Activated T-cell treated with anti-CD3 and anti-CD28 coated beads, Interleukin-2, amount 50 U/mL, for 24 hours (primary cell): ENCODE measurements around the gene PTCD2.
"Not testable (repeated sequence)": the region's sequence is repeated elsewhere in the genome, so short reads cannot be mapped to it uniquely, and the experiment has no call there.

Experiments
- DNase-seq: peaks from one replicate; pipeline ENCODE4 v3.0.0-alpha.2; 2020
- H3K27ac Mint-ChIP-seq: 2 replicates; pipeline ENCODE4 v1.8.0; 2020; ENCODE audit warnings: mild to moderate bottlenecking, mixed read lengths
- H3K27me3 Mint-ChIP-seq: 2 replicates; pipeline ENCODE4 v1.8.0; 2020; ENCODE audit warnings: mixed read lengths
- H3K36me3 Mint-ChIP-seq: 2 replicates; pipeline ENCODE4 v1.8.0; 2020; ENCODE audit warnings: low read depth, mixed read lengths
- H3K4me1 Mint-ChIP-seq: 2 replicates; pipeline ENCODE4 v1.8.0; 2020; ENCODE audit warnings: low read depth, mixed read lengths
- H3K4me3 Mint-ChIP-seq: 2 replicates; pipeline ENCODE4 v1.8.0; 2020; ENCODE audit warnings: mild to moderate bottlenecking, moderate library complexity, mixed read lengths
- H3K9me3 Mint-ChIP-seq: 2 replicates; pipeline ENCODE4 v1.8.0; 2020; ENCODE audit warnings: mixed read lengths

Gene PTCD2

DNA sequence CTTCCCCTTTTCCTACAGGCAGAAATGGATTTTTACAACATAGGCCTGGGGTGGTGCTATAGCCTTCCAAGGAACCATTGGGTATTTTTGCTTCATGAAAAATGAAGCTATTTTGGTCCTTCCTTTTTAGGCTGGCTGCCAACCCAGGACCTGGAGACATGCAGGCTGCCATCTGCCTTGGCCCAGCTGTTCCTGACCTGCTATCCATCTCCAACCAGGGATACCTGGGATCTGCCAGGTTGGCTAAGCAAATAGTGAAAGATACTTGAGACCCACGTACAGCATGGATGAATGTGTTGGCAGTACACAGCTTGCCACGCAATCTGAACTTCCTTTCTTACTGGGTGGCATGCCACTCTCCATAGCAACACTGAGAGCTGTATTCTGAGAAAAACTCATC is 31.2 kb upstream of the PTCD2 start:
- peaks cover 92% of the 10 kb centered on the region for H3K36me3 Mint-ChIP-seq
- no peak for DNase-seq
- H3K9me3 Mint-ChIP-seq, result no peaks in the 10 kb centered on the region
- H3K27me3 Mint-ChIP-seq, result no peaks in the 10 kb centered on the region
- H3K27ac Mint-ChIP-seq, result no peak overlapping the region
- no peak overlapping the region for H3K4me3 Mint-ChIP-seq
- H3K4me1 Mint-ChIP-seq, result no peaks in the 10 kb centered on the region

DNA sequence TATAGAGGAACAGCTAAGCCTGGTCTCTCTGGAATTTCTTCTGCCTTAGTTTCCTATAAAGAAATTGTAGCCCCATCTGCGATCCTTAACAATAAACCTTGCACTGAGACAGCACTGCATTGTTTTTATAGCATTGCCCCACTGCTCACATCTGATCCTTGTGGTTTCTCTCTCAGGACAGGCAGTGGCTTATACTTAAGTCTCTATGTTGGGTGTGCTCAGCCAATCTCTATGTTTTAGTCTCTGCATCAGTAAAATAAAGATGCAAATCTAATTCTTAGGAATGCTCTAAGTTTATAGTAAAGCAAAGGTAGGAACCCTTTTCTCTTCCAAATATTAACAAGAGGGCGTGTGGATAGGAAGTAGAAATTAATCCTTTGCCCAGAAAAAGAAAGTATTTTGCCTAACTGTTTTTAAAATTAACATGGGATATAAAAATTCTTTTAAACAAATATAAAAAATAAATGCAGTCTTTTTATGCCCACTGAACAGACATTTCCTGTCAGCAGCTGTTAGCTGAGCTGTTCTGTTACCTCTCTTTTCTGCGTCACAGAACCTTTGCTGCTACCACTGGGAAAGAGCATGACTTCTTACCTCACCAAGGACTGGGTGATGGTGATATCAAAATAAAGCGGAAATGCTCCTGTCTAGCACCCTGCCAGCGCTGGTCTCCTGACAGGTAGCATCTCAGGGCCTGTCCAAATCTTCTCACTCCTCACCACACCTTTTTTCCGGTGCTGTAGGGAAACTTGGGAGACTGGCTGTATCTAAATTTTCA is 29.6 kb upstream of the PTCD2 start:
- peaks cover 5% of the 10 kb centered on the region for H3K4me1 Mint-ChIP-seq
- no peak overlapping the region for H3K4me3 Mint-ChIP-seq
- H3K27ac Mint-ChIP-seq, result no peak overlapping the region
- no peaks in the 10 kb centered on the region for H3K27me3 Mint-ChIP-seq
- DNase-seq, result no peak
- H3K9me3 Mint-ChIP-seq, result no peaks in the 10 kb centered on the region
- H3K36me3 Mint-ChIP-seq, result peaks cover 93% of the 10 kb centered on the region

DNA sequence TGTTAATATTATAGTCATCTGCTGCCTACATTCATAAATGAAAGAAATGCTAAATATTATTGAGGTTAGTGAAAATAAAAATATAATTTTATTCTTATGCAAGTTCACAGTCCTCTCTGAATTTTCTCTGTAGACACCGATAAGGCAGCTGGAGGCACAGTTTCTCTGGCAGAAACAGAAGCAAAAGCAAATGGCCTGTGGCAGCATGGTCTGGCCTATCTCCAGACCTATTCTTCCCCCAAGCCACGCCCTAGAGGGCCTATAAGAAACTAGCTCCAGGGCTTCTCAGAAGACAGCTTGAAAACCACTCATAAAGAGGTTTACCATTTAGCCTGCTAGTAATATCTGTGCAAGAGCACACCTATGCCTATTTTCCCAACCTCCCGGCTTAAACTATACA is 28.6 kb upstream of the PTCD2 start:
- no peaks in the 10 kb centered on the region for H3K27me3 Mint-ChIP-seq
- no peak for DNase-seq
- peaks cover 94% of the 10 kb centered on the region for H3K36me3 Mint-ChIP-seq
- peaks cover 5% of the 10 kb centered on the region for H3K4me1 Mint-ChIP-seq
- H3K4me3 Mint-ChIP-seq, result no peak overlapping the region
- H3K9me3 Mint-ChIP-seq, result no peaks in the 10 kb centered on the region
- no peak overlapping the region for H3K27ac Mint-ChIP-seq

DNA sequence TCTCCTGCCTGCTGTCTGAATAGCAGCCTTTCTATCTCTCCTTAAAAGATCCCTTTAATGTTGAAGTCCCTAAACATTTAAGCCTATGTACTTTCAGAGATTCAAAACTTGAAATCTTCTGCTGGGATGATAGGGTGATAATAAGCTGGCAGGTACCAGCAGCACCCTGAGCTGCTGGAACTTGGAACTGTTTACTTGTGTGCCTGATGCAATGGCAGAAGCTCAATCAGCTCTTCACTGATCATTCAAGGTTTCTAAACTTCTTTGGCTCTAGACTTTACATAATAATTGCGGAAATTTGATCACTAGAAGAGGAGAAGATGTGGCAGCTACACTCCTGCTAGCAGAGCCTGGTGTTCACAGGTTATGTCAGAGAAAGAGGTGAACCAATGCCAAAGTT is 27.8 kb upstream of the PTCD2 start:
- Mint-ChIP-seq H3K36me3 (peaks cover 93% of the 10 kb centered on the region), H3K27ac (no peak overlapping the region), H3K4me1 (peaks cover 7% of the 10 kb centered on the region), H3K27me3 (no peaks in the 10 kb centered on the region), H3K4me3 (no peak overlapping the region), H3K9me3 (no peaks in the 10 kb centered on the region)
- DNase-seq, result no peak

DNA sequence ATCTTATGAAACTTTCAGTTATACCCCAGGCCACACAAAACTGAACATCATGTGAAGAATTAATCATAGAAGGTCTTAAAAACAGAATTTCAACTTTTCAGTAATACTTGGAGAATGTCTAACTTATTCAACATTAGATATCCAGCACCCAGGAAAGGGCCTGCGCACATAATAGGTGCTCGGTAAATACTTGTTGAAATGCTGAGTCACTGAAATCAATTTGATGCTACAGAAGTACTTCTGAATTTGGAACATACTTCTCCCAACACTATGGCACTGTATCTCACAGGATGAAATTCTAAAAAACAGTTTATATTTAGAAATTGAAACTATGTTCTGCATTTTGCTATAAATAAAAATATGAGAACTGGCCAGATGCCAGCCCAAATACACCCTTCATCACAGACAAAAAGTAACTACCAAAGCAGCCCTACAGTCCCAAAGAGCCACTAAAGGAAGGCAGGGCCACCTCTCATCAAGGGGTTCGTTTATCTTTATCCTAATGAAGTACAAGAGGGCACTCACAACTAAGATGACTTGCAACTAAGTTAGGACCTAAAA is 26.6 kb upstream of the PTCD2 start:
- H3K4me3 Mint-ChIP-seq, result no peak overlapping the region
- H3K36me3 Mint-ChIP-seq, result peaks cover 91% of the 10 kb centered on the region

DNA sequence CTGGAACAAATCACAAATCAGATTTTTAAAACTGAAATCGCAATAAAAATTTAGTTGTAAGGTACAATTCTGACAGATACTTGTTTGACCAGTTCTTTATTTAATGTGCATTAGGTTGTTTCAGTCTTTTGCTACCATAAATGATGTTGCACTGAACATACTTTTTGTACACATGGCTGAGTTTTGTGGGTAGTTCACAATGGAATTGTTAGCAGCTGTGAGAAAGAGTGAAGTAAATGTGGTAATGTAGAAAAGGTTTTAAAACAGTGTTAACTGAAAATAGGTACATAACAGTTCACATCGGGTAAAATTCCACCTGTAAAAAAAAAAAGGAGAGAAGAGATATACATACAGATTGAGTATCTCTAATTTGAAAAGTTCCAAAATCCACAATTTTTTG is 25.7 kb upstream of the PTCD2 start:
- Mint-ChIP-seq H3K27me3 (no peaks in the 10 kb centered on the region), H3K36me3 (peaks cover 91% of the 10 kb centered on the region), H3K27ac (no peak overlapping the region), H3K9me3 (no peaks in the 10 kb centered on the region), H3K4me1 (peaks cover 17% of the 10 kb centered on the region), H3K4me3 (no peak overlapping the region)
- no peak for DNase-seq

More for the DNA sequence above, 26.6 kb upstream of the PTCD2 start:
- peaks cover 12% of the 10 kb centered on the region for H3K4me1 Mint-ChIP-seq
- no peaks in the 10 kb centered on the region for H3K27me3 Mint-ChIP-seq
- no peaks in the 10 kb centered on the region for H3K9me3 Mint-ChIP-seq
- DNase-seq, result no peak
- no peak overlapping the region for H3K27ac Mint-ChIP-seq

DNA sequence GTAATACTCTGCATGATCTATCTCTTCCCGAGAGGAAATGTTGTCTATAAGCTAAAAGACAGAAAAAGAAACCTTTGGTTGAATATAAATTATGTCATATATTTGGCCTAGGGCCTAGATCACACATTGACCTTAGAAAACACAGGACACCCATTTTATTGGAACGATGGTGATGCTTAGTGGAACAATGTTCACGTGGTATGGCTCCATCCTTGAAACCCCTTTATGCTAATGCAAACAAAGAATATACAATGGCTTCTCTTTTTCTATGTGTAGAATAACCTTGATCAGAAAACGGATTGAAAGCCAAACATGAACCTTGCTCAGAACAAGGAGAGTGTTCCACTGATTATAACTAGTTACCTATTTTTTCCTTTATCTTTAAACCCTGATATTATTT is 24.6 kb upstream of the PTCD2 start:
- H3K36me3 Mint-ChIP-seq, result peaks cover 91% of the 10 kb centered on the region
- no peaks in the 10 kb centered on the region for H3K27me3 Mint-ChIP-seq
- no peaks in the 10 kb centered on the region for H3K9me3 Mint-ChIP-seq
- H3K4me3 Mint-ChIP-seq, result no peak overlapping the region
- no peak for DNase-seq
- peaks cover 27% of the 10 kb centered on the region for H3K4me1 Mint-ChIP-seq
- H3K27ac Mint-ChIP-seq, result no peak overlapping the region

DNA sequence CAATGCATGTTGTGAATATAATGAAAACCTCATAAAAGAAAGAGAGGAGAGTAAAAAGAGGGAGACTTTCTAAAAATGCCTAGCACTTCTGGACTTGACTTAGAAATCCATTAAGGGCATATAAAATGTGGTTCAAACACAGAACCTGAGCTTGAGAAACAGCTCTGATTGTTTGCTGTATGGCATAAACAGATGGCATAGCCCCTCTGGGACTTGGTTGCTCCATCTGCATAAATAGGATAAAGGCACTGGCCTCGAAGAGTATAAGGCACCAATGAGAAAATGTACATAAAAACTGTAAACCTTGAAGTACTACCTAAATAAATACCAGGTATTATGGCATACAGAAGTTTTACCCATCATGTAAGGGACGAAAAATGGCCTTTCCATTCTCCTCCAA is 23.9 kb upstream of the PTCD2 start:
- Mint-ChIP-seq H3K27me3 (no peaks in the 10 kb centered on the region), H3K4me1 (peaks cover 29% of the 10 kb centered on the region), H3K27ac (no peak overlapping the region), H3K4me3 (no peak overlapping the region), H3K36me3 (peaks cover 92% of the 10 kb centered on the region), H3K9me3 (no peaks in the 10 kb centered on the region)
- no peak for DNase-seq

DNA sequence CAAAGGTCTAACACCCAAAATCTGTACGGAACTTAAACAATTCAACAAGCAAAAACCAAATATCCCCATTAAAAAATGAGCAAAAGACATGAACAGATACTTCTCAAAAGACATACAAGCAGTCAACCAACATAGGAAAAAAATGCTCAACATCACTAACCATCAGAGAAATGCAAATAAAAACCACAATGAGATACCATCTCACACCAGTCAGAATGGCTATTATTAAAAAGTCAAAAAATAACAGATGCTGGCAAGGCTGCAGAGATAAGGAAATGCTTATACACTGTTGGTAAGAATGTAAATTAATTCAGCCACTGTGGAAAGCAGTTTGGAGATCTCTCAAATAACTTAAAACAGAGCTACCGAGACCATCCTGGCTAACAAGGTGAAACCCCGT is 22.0 kb upstream of the PTCD2 start:
- H3K27ac Mint-ChIP-seq, result peak overlapping the region; percentile 22
- H3K9me3 Mint-ChIP-seq, DNase-seq, H3K27me3 Mint-ChIP-seq, H3K4me3 Mint-ChIP-seq: not testable (repeated sequence)
- peaks cover 94% of the 10 kb centered on the region for H3K36me3 Mint-ChIP-seq
- peaks cover 37% of the 10 kb centered on the region for H3K4me1 Mint-ChIP-seq

DNA sequence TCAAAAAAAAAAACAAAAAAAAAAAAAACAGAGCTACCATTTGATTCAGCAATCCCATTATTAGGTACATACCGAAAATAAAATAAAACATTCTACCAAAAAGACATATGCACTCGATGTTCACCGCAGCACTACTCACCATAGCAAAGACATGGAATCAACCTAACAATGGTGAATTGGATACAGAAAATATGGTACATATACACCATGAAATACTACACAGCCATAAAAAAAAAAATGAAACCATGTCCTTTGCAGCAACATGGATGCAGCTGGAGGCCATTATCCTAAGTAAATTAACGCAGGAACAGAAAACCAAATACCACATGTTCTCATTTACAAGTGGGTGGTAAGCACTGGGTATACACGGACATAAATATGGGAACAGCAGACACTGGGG is 21.5 kb upstream of the PTCD2 start:
- H3K9me3 Mint-ChIP-seq, result no peaks in the 10 kb centered on the region
- H3K27ac Mint-ChIP-seq, result no peak overlapping the region
- no peaks in the 10 kb centered on the region for H3K27me3 Mint-ChIP-seq
- H3K36me3 Mint-ChIP-seq, result peaks cover 94% of the 10 kb centered on the region
- peaks cover 39% of the 10 kb centered on the region for H3K4me1 Mint-ChIP-seq
- DNase-seq, result no peak
- H3K4me3 Mint-ChIP-seq, result no peak overlapping the region

DNA sequence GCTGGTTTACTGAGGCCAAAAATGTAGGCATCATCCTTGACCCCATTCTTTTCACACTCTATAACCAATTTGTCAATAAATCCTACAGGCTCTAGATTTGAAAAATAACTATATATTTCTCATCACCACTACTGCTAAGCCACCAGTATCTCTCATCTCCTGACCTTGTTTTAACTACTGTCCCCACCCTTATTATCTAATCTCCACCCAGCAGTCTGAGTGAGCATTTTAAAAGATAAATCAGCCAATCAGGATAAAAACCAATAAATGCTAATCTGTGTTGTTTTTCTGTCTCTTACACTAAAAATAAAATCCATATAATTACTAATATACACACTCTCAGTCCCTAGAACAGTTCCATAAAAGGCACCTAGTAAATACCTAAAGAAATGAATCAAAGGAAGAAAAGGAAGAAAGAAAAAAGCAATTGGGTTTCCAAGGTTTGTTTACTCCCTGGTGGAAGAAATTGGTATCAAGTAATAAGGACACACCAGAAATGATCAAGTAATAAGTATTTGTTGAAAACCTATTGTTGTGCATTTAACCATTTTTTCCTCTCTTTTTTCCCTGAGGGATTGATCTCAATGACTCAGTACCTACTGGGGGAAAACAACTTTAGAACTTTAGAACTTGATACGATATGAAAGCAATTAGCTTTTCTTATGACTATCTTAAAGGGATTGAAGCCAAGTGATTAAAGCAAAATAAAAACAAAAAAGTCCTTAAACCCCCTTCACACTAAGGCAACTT is 19.4 kb upstream of the PTCD2 start:
- Mint-ChIP-seq H3K4me3 (no peak overlapping the region), H3K27ac (no peak overlapping the region)

DNA sequence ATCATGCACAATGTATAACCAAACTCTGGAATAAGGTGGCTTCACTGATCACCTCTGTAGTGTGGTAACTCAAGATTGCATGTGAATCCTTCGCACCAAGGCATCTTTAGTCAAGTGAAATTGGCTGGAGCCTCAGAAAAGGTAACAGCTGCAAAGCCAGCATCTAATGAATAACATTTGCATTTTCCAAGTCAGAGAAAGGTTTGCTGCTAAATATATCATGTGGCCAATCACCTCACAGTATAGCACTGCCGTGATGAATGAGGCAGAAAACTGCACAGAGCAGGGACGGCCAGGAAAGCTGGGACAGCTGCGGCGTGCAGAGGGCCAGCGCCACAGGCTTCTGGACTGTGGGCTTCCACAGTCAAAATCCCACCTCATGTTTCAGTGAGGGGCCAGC is 18.6 kb upstream of the PTCD2 start:
- Mint-ChIP-seq H3K4me1 (peaks cover 55% of the 10 kb centered on the region), H3K9me3 (no peaks in the 10 kb centered on the region), H3K27ac (no peak overlapping the region), H3K27me3 (no peaks in the 10 kb centered on the region), H3K36me3 (peaks cover 88% of the 10 kb centered on the region), H3K4me3 (no peak overlapping the region)
- DNase-seq, result no peak

More for the DNA sequence above, 19.4 kb upstream of the PTCD2 start:
- Mint-ChIP-seq H3K4me1 (peaks cover 50% of the 10 kb centered on the region), H3K27me3 (no peaks in the 10 kb centered on the region), H3K36me3 (peaks cover 90% of the 10 kb centered on the region), H3K9me3 (no peaks in the 10 kb centered on the region)
- no peak for DNase-seq

DNA sequence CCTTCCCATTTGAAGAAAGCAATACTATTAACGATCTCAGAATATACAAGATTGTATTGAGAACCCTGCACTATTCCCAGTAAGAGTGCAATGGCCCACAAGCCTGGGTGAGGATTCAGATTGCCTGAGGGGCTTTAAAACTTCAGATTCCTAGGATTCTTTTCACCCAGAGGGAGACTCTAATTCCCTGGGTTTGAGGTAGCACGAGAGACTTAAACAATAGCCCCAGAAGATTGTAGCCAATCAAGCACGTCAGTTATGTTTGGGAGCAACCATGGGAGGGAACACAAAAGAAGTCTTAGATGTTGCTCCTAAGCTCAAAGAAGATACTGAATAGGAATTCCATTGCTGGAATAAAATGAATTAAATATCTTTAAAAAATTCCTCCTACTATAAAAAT is 18.0 kb upstream of the PTCD2 start:
- H3K36me3 Mint-ChIP-seq, result peaks cover 86% of the 10 kb centered on the region
- H3K27ac Mint-ChIP-seq, result no peak overlapping the region
- no peaks in the 10 kb centered on the region for H3K27me3 Mint-ChIP-seq
- peaks cover 56% of the 10 kb centered on the region for H3K4me1 Mint-ChIP-seq
- DNase-seq, result no peak
- no peak overlapping the region for H3K4me3 Mint-ChIP-seq
- H3K9me3 Mint-ChIP-seq, result no peaks in the 10 kb centered on the region

DNA sequence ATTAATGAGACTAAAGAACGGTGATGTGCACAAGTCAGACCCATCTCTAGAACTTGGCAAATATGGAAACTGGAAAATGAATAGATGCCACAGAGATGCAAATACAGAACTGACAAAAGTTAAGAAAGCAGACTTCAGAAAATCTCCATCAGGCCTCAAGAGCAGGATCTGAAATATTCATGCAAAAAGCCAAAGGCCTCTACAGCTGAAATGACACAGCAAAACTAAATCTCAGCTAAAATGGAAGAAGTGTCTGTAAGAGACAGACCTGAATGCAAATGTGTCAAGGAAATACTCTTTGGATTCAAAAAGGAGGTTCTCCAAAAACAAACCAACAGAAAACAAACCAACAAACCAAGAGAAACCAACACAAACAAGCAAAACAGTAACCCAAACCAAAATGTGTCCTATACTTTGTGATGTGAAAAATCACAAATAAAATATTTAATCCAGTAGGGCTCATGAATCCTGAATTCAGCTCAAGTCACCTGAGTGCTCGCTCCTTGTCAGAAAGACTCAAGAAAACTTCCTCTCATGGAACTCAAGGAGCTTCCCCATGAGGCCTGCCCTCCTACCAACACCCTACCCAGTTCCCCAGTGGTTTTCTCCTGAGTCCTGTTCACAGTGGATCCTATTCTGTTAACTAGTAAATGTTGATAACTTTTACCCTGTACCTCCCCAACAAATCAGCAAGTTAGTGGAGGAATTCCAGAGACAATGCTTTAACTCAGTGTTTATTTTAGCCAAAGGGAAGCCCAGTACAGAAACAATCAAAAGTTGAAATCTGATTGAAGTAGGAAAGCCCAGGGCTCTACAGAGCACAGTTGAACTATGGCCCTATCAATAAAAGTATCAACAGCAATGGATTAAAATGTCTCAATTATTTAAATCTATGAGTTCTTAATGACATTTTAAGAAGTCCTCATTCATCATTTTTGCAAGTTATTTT is 14.7 kb upstream of the PTCD2 start:
- peak overlapping the region; percentile 26 for H3K4me3 Mint-ChIP-seq
- no peak for DNase-seq
- H3K36me3 Mint-ChIP-seq, result peaks cover 88% of the 10 kb centered on the region
- no peaks in the 10 kb centered on the region for H3K9me3 Mint-ChIP-seq
- peak overlapping the region; percentile 58 for H3K27ac Mint-ChIP-seq
- no peaks in the 10 kb centered on the region for H3K27me3 Mint-ChIP-seq
- H3K4me1 Mint-ChIP-seq, result peaks cover 47% of the 10 kb centered on the region
